Measurements from ENCODE around the gene RIMBP2. TPM values are rescaled to one million over a fixed set of nuclear protein-coding genes. Genes with fewer than 3 reads are reported as not detected.

RIMBP2 gene
- total RNA-seq, 4 donors from 2014 or later: 0.22 to 1.4 (median 1.2) TPM; not detected in 1

DNA sequence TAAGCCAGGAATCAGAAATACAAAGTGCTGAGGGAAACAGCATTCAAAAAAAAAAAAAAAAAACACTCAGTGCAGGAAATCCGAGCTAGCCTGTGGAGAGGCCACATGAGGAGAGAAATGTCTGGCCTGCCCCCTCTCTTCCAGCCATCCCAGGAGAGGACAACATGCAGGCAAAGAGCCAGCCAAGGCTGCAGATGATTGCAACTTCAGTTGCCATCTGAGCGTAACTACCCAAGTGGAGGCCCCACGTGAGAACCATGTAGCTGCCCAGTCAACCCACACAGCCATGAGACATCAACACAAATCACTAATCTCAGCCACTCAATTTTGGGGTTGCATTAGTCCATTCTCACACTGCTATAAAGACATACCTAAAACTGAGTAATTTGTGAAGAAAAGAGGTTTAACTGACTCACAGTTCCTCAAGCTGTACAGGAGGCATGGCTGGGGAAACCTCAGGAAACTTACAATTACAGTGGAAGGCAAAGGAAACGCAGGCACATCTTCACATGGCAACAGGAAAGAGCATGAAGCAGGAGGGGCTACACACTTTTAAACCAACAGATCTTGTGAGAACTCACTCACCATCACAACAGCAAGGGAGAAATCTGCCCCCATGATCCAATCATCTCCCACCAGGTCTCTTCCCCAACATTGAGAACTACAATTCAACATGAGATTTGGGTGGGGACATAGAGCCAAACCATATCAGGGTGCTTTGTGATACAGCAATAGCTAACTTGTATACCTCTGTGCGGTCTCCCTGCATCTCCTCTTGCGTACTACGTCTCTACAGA, 217.3 kb downstream of the RIMBP2 start:
- no peak for DNase-seq (ENCODE audit: low spot score in 2 of 2)
- H3K4me1 ChIP-seq: no peaks in the 10 kb centered on the region
- no peaks in the 10 kb centered on the region for H3K36me3 ChIP-seq
- TF ChIP-seq, protein P1, sequence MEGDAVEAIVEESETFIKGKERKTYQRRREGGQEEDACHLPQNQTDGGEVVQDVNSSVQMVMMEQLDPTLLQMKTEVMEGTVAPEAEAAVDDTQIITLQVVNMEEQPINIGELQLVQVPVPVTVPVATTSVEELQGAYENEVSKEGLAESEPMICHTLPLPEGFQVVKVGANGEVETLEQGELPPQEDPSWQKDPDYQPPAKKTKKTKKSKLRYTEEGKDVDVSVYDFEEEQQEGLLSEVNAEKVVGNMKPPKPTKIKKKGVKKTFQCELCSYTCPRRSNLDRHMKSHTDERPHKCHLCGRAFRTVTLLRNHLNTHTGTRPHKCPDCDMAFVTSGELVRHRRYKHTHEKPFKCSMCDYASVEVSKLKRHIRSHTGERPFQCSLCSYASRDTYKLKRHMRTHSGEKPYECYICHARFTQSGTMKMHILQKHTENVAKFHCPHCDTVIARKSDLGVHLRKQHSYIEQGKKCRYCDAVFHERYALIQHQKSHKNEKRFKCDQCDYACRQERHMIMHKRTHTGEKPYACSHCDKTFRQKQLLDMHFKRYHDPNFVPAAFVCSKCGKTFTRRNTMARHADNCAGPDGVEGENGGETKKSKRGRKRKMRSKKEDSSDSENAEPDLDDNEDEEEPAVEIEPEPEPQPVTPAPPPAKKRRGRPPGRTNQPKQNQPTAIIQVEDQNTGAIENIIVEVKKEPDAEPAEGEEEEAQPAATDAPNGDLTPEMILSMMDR (IDR thresholded peaks at IDR 0.05): no peak
- TF ChIP-seq POLR2A (IDR thresholded peaks at IDR 0.05): no peak
- TF ChIP-seq EP300 (IDR thresholded peaks at IDR 0.05): no peak
- no peak overlapping the region for H3K27ac ChIP-seq
- no peak overlapping the region for H3K4me3 ChIP-seq
- no peaks in the 10 kb centered on the region for H3K9me3 ChIP-seq
- H3K27me3 ChIP-seq: no peaks in the 10 kb centered on the region
- WGBS, 2 donors: 71 to 75% methylated on average over 7 of the region's 7 CpGs

DNA sequence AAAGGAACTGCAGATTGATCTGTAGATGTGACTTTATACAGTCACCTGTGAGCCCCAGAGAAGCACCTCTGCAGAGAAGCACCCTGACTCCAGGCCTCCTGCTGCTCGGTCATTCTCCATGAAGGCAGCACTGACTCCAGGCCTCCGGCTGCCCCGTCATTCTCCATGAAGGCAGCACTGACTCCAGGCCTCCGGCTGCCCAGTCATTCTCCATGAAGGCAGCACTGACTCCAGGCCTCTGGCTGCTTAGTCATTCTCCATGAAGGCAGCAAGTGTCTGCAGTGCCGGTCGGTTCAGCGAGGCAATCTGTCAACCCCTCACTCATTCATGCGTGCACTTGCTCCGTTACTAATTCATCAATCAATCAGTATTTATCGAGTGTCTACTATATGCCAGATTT, 218.1 kb downstream of the RIMBP2 start:
- no peaks in the 10 kb centered on the region for H3K36me3 ChIP-seq
- H3K27me3 ChIP-seq: no peaks in the 10 kb centered on the region
- no peaks in the 10 kb centered on the region for H3K9me3 ChIP-seq
- TF ChIP-seq POLR2A (IDR thresholded peaks at IDR 0.05) (no peak), EP300 (IDR thresholded peaks at IDR 0.05) (no peak)
- TF ChIP-seq, protein P1 (IDR thresholded peaks at IDR 0.05): no peak
- DNase-seq (ENCODE audit: low spot score in 2 of 2): no peak
- no peaks in the 10 kb centered on the region for H3K4me1 ChIP-seq
- WGBS, 2 donors: 75 to 84% methylated on average over 10 of the region's 10 CpGs
- no peak overlapping the region for H3K27ac ChIP-seq
- H3K4me3 ChIP-seq: no peak overlapping the region

DNA sequence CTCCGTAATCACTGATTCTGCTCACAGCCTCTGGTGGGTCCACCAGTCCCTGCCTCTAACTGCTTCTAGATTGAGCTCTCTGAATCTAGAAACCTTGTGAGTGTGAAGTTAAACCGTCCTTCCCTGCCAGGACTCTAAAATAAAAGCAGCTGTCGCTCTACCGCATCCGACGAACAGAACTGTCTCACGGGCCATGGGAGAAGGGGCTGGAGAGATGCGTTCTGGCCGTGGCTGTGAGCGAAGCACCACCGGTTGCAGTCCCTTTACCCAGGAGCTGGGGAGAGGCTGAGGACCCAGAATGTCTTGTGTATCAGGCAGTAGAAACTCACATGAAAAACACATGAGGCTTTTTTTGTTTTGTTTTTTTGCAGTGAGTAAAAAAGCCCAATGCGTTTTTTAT, 218.8 kb downstream of the RIMBP2 start:
- Histone ChIP-seq H3K36me3 (no peaks in the 10 kb centered on the region), H3K4me1 (no peaks in the 10 kb centered on the region), H3K27ac (no peak overlapping the region), H3K27me3 (no peaks in the 10 kb centered on the region), H3K4me3 (no peak overlapping the region), H3K9me3 (no peaks in the 10 kb centered on the region)
- TF ChIP-seq POLR2A (IDR thresholded peaks at IDR 0.05): no peak
- TF ChIP-seq, protein P1 (IDR thresholded peaks at IDR 0.05): no peak
- no peak for TF ChIP-seq EP300 (IDR thresholded peaks at IDR 0.05)
- no peak for DNase-seq (ENCODE audit: low spot score in 2 of 2)
- 77 to 84% methylated on average over 12 of the region's 12 CpGs for WGBS, 2 donors

DNA sequence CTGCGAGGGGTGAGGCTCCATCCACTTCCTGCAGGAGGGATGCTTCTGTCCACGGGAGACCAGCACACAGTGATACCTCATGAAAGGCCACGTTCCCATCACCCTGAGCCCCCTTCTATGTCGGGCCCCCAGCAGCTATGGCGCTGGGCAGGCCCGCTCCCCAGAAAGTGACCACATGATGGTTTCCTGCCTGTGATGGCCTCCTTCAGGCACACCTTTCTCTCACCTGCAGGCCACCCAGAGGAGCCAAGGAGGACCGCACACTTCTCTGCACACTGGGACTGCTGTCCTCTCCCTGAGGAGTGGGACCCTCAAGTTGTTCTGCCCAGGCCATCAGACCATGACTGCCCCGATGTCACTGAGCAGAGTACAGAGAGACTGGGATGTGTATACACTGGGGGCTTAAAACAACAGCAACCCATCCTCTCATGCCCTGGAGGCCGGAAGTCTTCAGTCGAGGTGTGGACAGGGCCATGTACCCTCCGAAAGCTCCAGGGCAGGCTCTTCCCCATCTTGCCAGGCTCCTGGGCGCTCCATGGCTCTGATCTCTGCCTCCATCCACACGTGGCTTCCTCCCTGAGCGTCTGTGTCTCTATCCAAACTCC, 219.5 kb downstream of the RIMBP2 start:
- 77 to 80% methylated on average over 14 of the region's 14 CpGs for WGBS, 2 donors
- Histone ChIP-seq H3K27ac (no peak overlapping the region), H3K9me3 (no peaks in the 10 kb centered on the region), H3K4me3 (no peak overlapping the region), H3K27me3 (no peaks in the 10 kb centered on the region), H3K4me1 (no peaks in the 10 kb centered on the region), H3K36me3 (no peaks in the 10 kb centered on the region)
- TF ChIP-seq POLR2A (IDR thresholded peaks at IDR 0.05): no peak
- no peak for TF ChIP-seq EP300 (IDR thresholded peaks at IDR 0.05)
- TF ChIP-seq, protein P1 (IDR thresholded peaks at IDR 0.05): no peak
- no peak for DNase-seq (ENCODE audit: low spot score in 2 of 2)

DNA sequence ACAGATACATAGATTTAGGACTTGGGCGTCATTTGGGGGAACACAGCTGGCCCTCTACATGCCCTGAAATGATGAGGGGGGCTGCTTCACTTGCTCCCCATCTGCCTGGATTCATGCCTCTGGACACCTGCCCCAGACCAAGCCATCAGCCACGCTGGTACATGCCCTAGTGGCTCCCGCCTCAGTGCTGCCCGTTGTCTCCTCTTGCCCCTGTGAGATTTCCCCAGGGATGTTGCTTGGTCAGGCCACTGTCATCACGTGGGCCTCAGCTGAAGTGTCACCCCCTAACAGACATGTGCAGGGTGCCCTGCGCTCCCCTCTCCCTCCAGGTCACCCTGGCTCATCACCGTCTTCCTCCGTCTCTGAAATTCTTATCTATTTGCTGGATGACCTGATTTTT, 220.9 kb downstream of the RIMBP2 start:
- H3K27ac ChIP-seq: no peak overlapping the region
- WGBS, 2 donors: 82 to 85% methylated on average over 8 of the region's 8 CpGs
- no peak for DNase-seq (ENCODE audit: low spot score in 2 of 2)
- TF ChIP-seq EP300 (IDR thresholded peaks at IDR 0.05): no peak
- no peak for TF ChIP-seq POLR2A (IDR thresholded peaks at IDR 0.05)
- no peaks in the 10 kb centered on the region for H3K27me3 ChIP-seq
- H3K9me3 ChIP-seq: no peaks in the 10 kb centered on the region
- H3K36me3 ChIP-seq: no peaks in the 10 kb centered on the region
- H3K4me3 ChIP-seq: no peak overlapping the region
- no peaks in the 10 kb centered on the region for H3K4me1 ChIP-seq

All from tibial nerve (tissue), 4 donors.